Adipose tissue (tissue), 3 donors: Measurements from ENCODE around the gene TIMM50. TPM values are rescaled to one million over a fixed set of nuclear protein-coding genes. Genes with fewer than 3 reads are reported as not detected.
A peak's percentile ranks its signal among the peaks of the same experiment; 100 is the strongest.
"Not testable (repeated sequence)": the region's sequence is repeated elsewhere in the genome, so short reads cannot be mapped to it uniquely, and the experiment has no call there.

Experiments
- H3K27ac ChIP-seq: one replicate; pipeline ENCODE4 v1.5.1; 2013; ENCODE audit warnings: low read depth, low read length
- WGBS, 3 donors: extraction: QIAGEN DNeasy Blood & Tissue Kit; methylation state at CpG; one replicate each; pipeline ENCODE4 v1.1.7; 2013; 5-methylcytosine and 5-hydroxymethylcytosine counted together
- polyA plus RNA-seq, 3 donors: library from polyadenylated mRNA; stranded (reverse); fragments of 200-250 nt; gene quantifications; one replicate each; pipeline ENCODE4 v1.2.3, GENCODE V29; 2013
- donor health status: healthy with polysubstance abuse.
- donor health status: Bipolar disorder and iron deficiency.
- donor health status: healthy.

TIMM50 gene
- polyA plus RNA-seq, result 10 to 100 TPM; 26.8 to 63.0 (median 32.4) TPM

DNA sequence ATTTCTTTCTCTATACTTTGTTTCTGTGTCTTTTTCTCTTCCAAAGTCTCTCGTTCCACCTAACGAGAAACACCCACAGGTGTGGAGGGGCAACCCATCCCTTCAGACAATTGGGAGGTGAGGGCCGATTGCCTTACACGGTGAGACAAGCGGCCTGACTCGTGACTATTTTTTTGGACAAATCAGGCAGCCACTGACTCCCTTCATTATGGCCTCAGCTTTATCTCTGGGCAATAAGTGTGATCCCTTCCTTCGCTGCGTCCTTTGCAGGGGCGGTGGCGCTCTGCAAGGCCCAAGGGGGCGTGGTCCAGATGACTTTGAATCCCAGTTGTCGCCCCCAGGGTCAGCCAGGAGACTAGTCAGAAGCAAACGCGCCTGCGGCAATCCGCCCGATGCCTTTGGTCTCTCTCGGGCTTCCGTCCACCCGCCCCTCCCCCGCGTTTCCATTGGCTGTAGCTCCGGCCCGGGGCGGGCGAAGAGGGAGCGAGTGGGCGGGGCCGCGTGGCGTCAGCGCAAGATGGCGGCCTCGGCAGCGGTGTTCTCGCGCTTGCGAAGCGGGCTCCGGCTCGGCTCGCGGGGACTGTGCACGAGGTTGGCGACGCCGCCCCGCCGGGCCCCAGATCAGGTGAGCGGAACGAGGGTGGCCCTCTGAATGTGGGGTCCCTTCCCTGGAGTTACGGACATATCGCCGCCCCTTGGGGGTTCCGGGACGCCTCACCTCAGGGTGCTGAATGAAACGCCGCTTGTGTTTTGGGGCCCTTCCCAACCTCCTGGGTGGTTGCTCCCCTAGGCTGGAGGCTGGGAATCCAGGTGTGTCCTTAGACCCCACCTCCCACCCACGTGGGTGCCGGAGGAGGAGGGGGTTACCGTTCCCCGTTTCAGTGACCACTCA is at the start of gene TIMM50:
Gene TIMM50, plus strand, starts transcription at position 502 of the 892 bp plus-strand sequence. Its CDS starts 16 bp downstream, at position 518.
- WGBS, 3 donors, result 0 to 1% (median 0%) methylated on average over 62 of the region's 62 CpGs
- H3K27ac ChIP-seq, result no peak within 1 kb of the TSS

DNA sequence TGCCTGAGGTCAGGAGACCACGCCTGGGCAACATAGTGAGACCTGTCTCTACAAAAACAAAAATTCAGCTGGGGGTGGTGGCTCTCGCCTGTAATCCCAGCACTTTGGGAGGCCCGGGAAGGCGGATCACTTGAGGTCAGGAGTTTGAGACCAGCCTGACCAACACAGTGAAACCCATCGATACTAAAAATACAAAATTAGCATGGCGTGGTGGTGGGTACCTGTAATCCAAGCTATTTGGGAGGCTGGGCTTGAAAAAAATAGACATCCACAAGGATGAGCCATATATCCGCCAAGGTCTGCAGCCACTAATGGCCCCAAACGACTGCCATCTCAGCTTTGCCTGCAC is 48.0 kb upstream of the TIMM50 start:
- no peak overlapping the region for H3K27ac ChIP-seq
- 86 to 97% (median 96%) methylated on average over 8 of the region's 8 CpGs for WGBS, 3 donors

DNA sequence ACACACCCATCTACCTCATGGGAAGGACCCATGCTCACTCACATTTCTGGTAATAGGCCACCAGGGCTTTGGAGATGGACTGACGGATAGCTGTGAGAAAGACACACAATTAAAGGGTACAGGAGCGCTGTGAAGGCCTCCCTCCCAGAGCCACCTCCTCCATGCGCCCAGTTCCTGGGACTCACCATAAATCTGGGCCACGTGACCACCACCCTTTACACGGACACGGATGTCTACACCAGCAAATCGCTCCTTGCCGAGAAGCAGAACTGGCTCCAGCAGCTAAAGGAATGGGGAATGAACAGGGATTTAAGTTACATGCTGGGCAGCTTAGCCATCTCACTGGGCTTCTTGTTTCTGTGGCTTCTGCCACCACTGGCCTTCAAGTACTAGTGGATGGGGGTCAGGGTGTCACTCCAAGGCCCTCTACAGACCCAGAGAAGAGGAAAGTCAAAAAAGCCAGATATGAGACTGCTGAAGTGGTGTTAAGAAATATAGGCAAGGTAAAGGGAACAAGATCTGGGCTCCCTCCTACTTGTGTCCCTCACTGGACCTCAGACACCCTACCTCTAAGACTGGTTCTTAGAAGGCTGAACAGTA is 47.1 kb upstream of the TIMM50 start:
- H3K27ac ChIP-seq, result no peak overlapping the region

DNA sequence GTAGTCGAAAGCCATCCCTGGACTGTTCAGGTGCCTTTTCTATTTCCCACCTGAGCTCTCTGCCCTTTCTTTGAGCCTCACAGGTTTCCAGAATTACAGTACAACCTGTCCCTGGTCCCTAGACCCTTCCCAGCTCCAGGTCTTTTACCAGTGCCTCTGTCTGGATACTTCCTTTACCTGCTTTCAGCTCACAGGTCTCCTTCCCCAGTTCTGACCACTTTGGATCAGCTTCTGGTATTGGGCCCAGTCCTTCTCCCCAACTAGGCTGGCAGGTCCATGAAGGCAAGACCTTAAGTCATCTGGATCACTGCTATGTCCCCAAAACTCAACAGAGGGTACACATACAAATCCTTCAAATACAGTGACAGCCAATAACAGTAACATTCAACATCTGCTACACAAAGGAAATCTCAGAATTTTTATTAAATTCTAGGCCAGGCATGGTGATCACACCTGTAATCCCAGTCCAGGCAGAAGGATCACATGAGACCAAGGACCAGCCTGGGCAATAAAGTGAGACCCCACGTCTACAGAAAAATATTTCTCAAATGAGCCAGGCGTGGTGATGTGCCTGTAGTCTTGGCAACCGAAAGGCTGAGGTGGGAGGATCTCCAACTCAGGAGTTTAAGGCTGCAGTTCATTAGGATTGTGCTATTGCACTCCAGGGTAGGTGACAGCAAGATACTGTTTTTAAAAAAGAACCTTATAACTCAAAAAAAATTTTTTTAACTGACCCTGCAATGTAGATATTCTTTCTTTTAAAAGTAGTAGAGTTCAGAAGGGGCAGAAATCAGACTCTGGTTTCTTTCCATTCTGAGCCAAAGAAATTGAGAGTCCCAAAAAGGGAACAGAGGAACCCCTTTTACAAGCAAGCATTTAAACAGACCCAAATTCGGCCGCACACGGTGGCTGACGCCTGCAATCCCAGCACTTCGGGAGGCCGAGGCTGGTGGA is 46.2 kb upstream of the TIMM50 start:
- 48 to 58% (median 49%) methylated on average over 10 of the region's 10 CpGs for WGBS, 3 donors
- H3K27ac ChIP-seq, result no peak overlapping the region

More for the DNA sequence above, 47.1 kb upstream of the TIMM50 start:
- 94 to 96% (median 95%) methylated on average over 8 of the region's 8 CpGs for WGBS, 3 donors

DNA sequence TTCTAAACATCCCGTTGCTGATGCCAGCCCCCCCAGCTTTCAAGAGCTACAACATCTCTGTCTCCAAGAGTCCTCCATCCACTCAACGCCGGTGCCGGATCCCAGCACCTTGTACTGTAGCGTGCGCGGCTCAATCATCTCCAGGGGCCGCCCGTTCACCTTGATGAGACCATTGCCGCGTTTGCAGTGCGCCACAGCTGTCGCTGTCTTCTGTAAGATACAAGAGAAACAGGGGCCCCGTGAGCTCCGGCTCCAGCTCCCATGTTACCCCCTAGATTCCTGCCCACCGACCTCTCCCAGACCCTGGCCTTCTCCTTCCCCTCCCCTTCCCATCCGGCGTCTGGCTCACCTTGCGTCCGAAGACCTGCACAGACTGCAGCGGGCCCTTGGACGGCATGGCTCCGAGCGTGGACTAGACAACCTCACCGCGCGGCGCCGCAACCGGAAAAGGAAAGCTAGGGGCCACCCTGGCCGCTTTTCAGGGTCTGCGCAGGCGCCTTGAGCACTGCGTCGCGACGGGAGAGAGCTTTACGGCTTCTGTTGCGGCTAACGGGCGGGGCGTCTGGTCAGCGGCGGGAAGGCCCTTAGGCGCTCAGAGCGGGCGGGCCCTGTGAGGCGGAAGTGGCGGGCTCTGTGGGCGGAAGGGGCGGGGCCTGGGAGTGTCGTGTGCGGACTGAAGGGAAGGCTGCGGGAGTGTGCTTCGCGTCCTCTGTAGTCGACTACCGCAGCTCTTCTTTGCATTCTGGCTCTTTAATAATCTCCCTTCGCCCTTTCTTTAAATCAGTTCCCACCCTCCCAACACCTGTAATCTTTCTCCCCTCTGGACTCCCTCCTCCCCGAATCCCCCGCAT is 44.9 kb upstream of the TIMM50 start, which contains the start of gene RPS16:
Gene RPS16, minus strand, starts transcription at position 451 of the 851 bp plus-strand sequence. Its CDS starts 54 bp downstream, at position 397.
- peak within 1 kb of the TSS; percentile 69 for H3K27ac ChIP-seq
- WGBS, 3 donors, result 0 to 1% (median 0%) methylated on average over 56 to 61 of the region's 61 CpGs

- 0 to 4% (median 3%) methylated on average over 2 of the region's 2 CpGs for WGBS, 3 donors
- H3K27ac ChIP-seq, result no peak overlapping the region
These were observed 44.3 kb upstream of the TIMM50 start for GRCh38 chr19:39436350-39436716.

GRCh38 chr19:39438270-39438934 is 42.2 kb upstream of the TIMM50 start:
- 76 to 86% (median 86%) methylated on average over 9 of the region's 9 CpGs for WGBS, 3 donors
- H3K27ac ChIP-seq, result no peak overlapping the region

GRCh38 chr19:39444598-39445195 is 35.9 kb upstream of the TIMM50 start:
- 3 to 5% (median 4%) methylated on average over 17 of the region's 17 CpGs for WGBS, 3 donors
- peak overlapping the region; percentile 45 for H3K27ac ChIP-seq

DNA sequence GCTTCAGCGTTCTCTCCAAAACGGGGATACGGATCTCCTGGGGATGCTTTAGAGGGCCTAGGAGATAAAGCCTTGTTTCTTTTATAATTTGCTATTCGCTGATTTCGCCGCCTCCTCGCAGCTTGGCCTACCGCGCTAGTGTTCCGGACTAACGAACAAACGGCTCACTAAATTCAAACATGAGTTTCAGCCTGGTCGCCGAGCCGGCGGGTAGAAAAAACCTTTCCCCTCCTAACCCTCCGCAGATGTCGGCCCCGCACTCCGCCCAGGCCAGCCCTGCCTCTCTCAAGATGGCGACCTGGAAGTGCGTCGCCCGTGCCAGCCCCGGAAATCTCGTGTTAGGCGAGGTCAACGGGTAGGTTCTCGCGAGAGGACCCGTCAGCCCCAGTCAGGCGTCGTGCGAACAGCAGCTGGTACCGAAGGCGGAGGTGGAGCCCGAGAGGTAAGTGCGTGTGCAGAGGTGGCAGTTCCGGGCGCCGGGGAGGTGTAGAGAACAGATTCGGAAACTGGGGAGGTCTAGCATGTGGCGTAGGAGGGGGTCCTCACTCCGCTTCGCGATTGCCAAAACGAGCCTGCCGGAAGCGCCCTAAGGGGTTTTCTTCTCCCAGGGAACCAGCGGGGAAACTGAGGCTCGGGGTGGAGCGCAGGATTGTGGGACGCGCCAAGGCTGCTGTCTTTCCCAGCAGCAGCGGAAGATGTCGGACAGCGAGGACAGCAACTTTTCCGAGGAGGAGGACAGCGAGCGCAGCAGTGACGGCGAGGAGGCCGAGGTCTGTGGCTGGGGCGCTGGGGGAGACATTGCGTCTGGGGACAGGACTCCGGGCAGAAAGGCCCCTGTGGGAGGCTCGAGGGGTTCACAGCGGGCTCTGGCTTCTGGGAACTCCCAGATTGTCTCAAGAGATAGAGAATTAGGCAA is 35.2 kb upstream of the TIMM50 start, which contains the start of gene SUPT5H:
Gene SUPT5H, plus strand, starts transcription at position 387 of the 916 bp plus-strand sequence. Its CDS starts 309 bp downstream, at position 696.
- peak within 1 kb of the TSS; percentile 45 for H3K27ac ChIP-seq
- WGBS, 3 donors, result 0 to 1% (median 1%) methylated on average over 68 of the region's 68 CpGs

GRCh38 chr19:39446365-39447084 is 34.1 kb upstream of the TIMM50 start:
- WGBS, 3 donors, result 75 to 88% (median 86%) methylated on average over 16 of the region's 16 CpGs
- H3K27ac ChIP-seq, result no peak overlapping the region

GRCh38 chr19:39448271-39448670 is 32.4 kb upstream of the TIMM50 start:
- H3K27ac ChIP-seq, result no peak overlapping the region
- 49 to 83% (median 56%) methylated on average over 3 of the region's 3 CpGs for WGBS, 3 donors

DNA sequence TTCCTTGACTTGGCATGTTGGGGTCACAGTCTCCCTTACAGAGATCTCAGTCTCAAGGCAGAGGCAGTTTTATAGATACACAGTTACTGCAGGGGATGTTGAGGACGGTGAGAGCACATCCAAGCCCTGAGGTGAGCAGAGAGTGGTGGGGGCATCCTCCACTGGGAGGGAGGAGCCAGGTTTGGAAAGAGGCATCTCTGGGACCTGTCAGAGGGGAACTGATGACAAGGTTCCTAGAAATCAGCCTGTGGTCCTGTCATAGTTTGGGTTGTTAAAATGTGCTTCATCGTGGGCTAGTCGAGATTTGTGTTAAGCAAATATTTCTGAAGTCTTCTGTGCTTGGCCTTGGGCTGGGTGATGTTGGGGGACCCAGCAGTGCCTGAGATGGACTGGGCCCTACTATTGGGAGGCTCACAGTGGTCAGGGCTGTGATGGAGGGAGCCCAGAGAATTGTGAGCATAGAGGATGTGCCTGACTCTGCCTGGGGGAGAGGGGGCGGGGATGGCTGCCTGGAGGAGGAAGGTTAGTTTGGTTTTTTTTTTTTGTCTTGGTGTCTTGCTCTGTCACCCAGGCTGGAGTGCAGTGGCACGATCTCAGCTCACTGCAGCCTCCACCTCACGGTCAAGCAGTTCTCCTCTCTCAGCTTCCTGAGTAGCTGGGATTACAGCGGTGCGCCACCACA is 31.4 kb upstream of the TIMM50 start:
- no peak overlapping the region for H3K27ac ChIP-seq
- 73 to 85% (median 77%) methylated on average over 8 of the region's 8 CpGs for WGBS, 3 donors

GRCh38 chr19:39451257-39451656 is 29.4 kb upstream of the TIMM50 start:
- not testable (repeated sequence) for H3K27ac ChIP-seq
- WGBS, 3 donors, result 93 to 99% (median 95%) methylated on average over 8 of the region's 8 CpGs

DNA sequence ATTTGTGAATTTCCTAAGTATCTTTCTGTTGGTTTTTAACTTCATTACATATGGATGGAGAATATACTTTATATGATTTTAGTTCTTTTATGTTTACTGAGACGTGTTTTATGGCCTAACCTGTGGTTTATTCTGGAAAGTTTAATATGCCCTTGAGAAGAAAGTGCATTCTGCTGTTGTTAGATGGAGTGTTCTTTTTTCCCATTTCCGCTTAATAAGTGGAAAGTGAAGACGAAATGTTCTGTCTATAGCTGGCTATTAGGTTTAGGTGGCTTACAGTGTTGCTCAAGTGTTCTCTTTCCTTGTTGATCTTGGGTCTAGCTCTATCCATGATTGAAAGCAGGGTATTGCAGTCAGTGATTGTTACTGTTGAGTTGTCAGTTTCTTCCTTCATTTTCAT is 17.2 kb upstream of the TIMM50 start:
- WGBS, 3 donors, result 76 to 97% (median 89%) methylated on average over 3 of the region's 3 CpGs
- H3K27ac ChIP-seq, result no peak overlapping the region
